ENCODE measurements around the gene BICC1. TPM values are rescaled to one million over a fixed set of nuclear protein-coding genes. Genes with fewer than 3 reads are reported as not detected.

BICC1 gene
- total and polyA plus RNA-seq, 2 donors (not counting 3 experiments of a cell fraction or from before 2014, with no cell fraction given), result 0.06 to 0.29 TPM

- dilution Hi-C loops (cut with MboI; ENCODE audit: extremely low pct_ligation_motif_present, low sequenced_read_pairs), result no loop called here
- Histone ChIP-seq H3K4me3 (replicated peaks in 1 of 3; ENCODE audit: insufficient read depth in 1 of 3, low read depth in 1 of 3, low read length in 3 of 3) (peak overlapping the region; percentile 23 to 35 (median 29)), H3K4me2 (ENCODE audit: insufficient read depth, low read length) (peak overlapping the region; percentile 90), H3K79me2 (ENCODE audit: control insufficient read depth, insufficient read depth, low read length) (no peaks in the 10 kb centered on the region), H3K27ac (ENCODE audit: insufficient read depth, low read depth, low read length) (no peak overlapping the region), H3K4me1 (ENCODE audit: control insufficient read depth, extremely low read depth, insufficient read depth, low read length) (peaks cover 10% of the 10 kb centered on the region), H3K9me1 (replicated peaks; ENCODE audit: control insufficient read depth, extremely low read depth, insufficient read depth, low read length) (no peaks in the 10 kb centered on the region), H2AFZ (ENCODE audit: low read depth, low read length) (peak overlapping the region; percentile 79), H3K9me3 (replicated peaks; ENCODE audit: control insufficient read depth, insufficient read depth, low read length) (no peaks in the 10 kb centered on the region), H3K27me3 (ENCODE audit: control insufficient read depth in 2 of 2, insufficient read depth in 2 of 2, low read length in 2 of 2) (peaks cover 16 to 55% of the 10 kb centered on the region in 2 experiments), H3K9ac (replicated peaks; ENCODE audit: extremely low read depth, insufficient read depth, low read length) (no peak overlapping the region), H4K20me1 (replicated peaks; ENCODE audit: control insufficient read depth, extremely low read depth, insufficient read depth, low read length) (no peaks in the 10 kb centered on the region), H3K36me3 (ENCODE audit: control insufficient read depth in 2 of 2, extremely low read depth in 1 of 2, insufficient read depth in 2 of 2, low read length in 2 of 2) (no peaks in the 10 kb centered on the region)
- TF ChIP-seq POLR2AphosphoS5 (IDR thresholded peaks at IDR 0.05; ENCODE audit: insufficient read depth, low read depth, low read length) (no peak), EZH2 (IDR thresholded peaks at IDR 0.05; ENCODE audit: borderline replicate concordance, low read depth, low read length, severe bottlenecking) (peak; percentile 67), MAX (IDR thresholded peaks at IDR 0.05; ENCODE audit: insufficient read depth, insufficient read length) (no peak), CTCF (IDR thresholded peaks at IDR 0.05; ENCODE audit: extremely low read depth in 1 of 2, insufficient read depth in 1 of 2, low read depth in 1 of 2, low read length in 2 of 2) (no peak)
- intact Hi-C loops (cut with micrococcal nuclease), result loop anchor here (2.0 to 10.0 kb wide), 2 partner anchors 39 to 209 kb away; no protein-coding TSS in a partner anchor
- peak; percentile 7 for DNase-seq (ENCODE audit: low read depth, low spot score)
- no peak for FAIRE-seq
- BruUV-seq (replicated peaks), result no TSS peak
- ChIA-PET CTCF (interaction anchor here (2.2 kb wide), 1 partner anchor 18 kb away, joined by 18 read pairs; no protein-coding TSS in a partner anchor), POLR2A (no interaction called here)
Measured at GRCh38 chr10:58513188-58514110, 777 bp downstream of the BICC1 start.
